H1 (cell line): Measurements from ENCODE around the gene ARID1B. TPM values are rescaled to one million over a fixed set of nuclear protein-coding genes. Genes with fewer than 3 reads are reported as not detected.

Source experiments
- CEBPB ChIP-seq: IDR thresholded peaks from 2 replicates; pipeline ENCODE4 v1.6.1; 2012; ENCODE audit warnings: low read depth, low read length
- CTBP2 ChIP-seq: IDR thresholded peaks from 2 replicates; pipeline ENCODE4 v1.7.0; 2011; ENCODE audit warnings: borderline replicate concordance, mild to moderate bottlenecking, moderate library complexity, mixed read lengths, low read length; ENCODE audit not compliant: insufficient read depth, insufficient read length
- GTF2F1 ChIP-seq: IDR thresholded peaks from 2 replicates; pipeline ENCODE4 v1.6.1; 2012; ENCODE audit warnings: low read depth, low read length, improper control_type of control experiment, borderline replicate concordance
- HDAC2 ChIP-seq, 2 experiments: fragments of 300-600 bp in 1 of 2; sonication (generic) in 1 of 2; IDR thresholded peaks; 2 replicates each; pipeline ENCODE4 v1.6.1; 2011 to 2012; ENCODE audit warnings: low read depth in 2 of 2, low read length in 2 of 2, mild to moderate bottlenecking in 2 of 2, moderate library complexity in 2 of 2, borderline replicate concordance in 1 of 2, inconsistent platforms in 1 of 2
- ZNF274 ChIP-seq: IDR thresholded peaks from 2 replicates; pipeline ENCODE4 v1.7.0; 2012; ENCODE audit warnings: low read length, borderline replicate concordance; ENCODE audit errors: extremely low read depth
- polyA plus RNA-seq, 7 experiments: library from polyadenylated mRNA; depleted of rRNA in 3 of 7; stranded (reverse) in 5 of 7; unstranded in 2 of 7; fragments of >200 nt in 5 of 7; fragments of 200-250 nt in 2 of 7; gene quantifications; 1 replicate in 5 of 7; 2 replicates in 1 of 7; 4 replicates in 1 of 7; pipeline versions ENCODE4 v1.2.1 to v1.2.3, GENCODE V29; 2011 to 2013; ENCODE audit warnings: missing spikeins in 2 of 7, mixed read lengths in 2 of 7
- total RNA-seq: library from RNA; stranded (reverse); fragmentation: NEBNext Ultra II Directional; extraction: Animal tissue kit (Norgen Biotek cat#: 25700); gene quantifications from 2 replicates; pipeline ENCODE4 v1.2.1, GENCODE V29; 2021

ARID1B gene
- total and polyA plus RNA-seq, 2 of the 8 experiments (the other 6 are each of a cell fraction or from before 2014, with no cell fraction given), result 24.3 to 70.3 TPM

- TF ChIP-seq CTBP2 (no peak), HDAC2 (IDR thresholded peaks at IDR 0.05; ENCODE audit: borderline replicate concordance in 1 of 2, low read depth in 2 of 2, low read length in 2 of 2) (no peak), ZNF274 (no peak), CEBPB (no peak), GTF2F1 (no peak)
Measured at GRCh38 chr6:157133856-157134255, 356.7 kb downstream of the ARID1B start (continued).
